Activated gamma-delta T cell treated with Interleukin-2 at 50 U/mL for 16 hours (primary cell): ENCODE data around the gene C17orf67.
"Not testable (repeated sequence)": the region's sequence is repeated elsewhere in the genome, so short reads cannot be mapped to it uniquely, and the experiment has no call there.

Source experiments
- DNase-seq: peaks from one replicate; pipeline ENCODE4 v3.0.0-alpha.2; 2020

Gene C17orf67

DNA sequence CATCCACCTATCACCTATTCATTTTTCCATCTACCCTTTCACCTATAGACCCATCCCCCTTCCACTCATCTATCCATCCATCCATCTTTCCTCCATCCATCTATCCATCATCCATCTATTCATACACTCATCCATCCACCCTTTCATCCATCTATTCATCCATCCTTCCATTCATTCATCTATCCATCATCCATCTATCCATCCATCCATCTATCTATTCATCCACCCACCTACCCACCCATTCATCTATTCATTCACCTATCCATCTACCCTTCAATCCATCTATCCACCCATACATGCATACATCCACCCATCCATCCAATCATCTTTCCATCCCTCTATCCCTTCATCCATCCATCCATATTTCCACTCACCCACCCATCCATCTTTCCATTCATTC is 63.3 kb downstream of the C17orf67 start:
- no peak for DNase-seq

DNA sequence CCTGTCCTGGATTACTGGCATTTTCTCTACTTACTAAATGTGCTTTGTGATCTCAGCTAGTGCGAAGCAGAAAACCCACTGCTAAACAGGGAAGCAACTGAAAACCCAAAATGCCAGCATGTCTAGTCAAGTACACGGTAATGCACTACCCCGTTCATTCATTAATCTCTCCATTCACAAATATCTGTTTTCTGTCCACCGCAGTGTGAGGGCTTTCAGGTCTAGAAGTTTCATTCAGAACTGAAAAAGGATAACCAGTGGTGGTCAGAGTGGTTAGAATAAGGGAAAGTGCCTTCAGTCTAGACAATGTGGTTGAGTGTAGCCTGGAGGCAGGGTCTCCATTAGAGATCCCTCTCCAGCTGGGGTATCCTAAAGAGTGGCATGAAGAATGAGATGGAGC is 68.3 kb downstream of the C17orf67 start:
- no peak for DNase-seq

DNA sequence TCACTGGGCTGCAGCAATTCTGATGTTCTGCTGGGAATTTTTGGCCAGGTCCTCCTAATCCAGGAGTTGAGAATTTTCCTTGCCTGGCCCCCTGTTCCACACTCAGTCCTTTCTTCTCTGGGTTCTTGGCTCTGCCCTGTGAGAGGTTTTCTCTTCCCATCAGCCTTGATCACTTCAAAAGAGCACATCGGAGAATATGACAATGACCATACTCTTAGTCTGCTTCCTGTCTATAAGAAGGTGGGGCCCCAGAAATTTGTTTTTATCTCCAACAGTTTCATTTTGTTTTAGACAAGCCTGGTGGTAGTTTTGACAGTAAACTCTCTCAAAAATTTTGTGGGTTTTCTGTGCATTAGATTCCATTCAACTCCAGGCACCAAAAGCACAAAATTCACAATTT is 70.7 kb downstream of the C17orf67 start:
- DNase-seq, result no peak

DNA sequence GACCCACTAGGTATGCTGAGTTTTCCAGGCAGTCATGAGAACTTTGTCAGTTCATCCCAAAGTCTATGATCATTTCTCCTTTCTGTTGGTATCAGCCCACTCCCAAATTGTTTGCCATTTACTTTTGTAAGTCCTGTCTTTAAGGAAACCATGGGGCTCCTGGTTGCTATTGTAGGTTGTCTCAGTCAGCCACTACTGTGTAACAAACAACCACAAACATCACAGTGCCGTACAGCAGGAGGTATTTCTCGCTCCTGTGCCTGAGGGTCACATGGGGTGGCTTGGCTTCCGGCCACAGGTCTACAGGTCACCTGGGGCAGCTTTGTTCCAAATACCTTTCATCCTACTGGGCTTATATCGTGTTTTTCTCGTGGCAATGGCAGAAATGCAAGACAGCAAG is 71.6 kb downstream of the C17orf67 start:
- DNase-seq, result no peak

- DNase-seq, result no peak
These were observed 72.3 kb downstream of the C17orf67 start for GRCh38 chr17:56761387-56761786.

GRCh38 chr17:56757611-56758010 is 76.1 kb downstream of the C17orf67 start:
- not testable (repeated sequence) for DNase-seq

GRCh38 chr17:56756536-56756935 is 77.2 kb downstream of the C17orf67 start:
- DNase-seq, result no peak

DNA sequence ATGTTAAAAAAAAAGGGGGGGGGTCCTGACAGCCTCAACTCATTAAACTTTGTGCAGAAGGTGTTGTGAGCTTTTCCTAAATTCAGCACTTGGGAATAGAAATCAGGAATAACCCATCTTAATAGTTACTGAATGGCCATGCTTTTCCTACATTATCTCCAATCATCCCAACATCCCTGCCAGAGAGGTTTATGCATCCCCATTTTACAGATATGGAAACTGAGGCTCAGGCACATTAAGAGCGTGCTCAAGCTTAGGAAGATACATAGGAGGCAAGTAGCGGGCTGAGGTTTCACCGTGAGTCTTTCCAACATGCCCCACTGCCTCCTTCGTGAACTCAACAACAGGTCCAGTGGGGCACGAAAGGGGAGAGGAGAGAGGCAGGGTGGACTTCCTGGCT is 78.4 kb downstream of the C17orf67 start:
- DNase-seq, result no peak

DNA sequence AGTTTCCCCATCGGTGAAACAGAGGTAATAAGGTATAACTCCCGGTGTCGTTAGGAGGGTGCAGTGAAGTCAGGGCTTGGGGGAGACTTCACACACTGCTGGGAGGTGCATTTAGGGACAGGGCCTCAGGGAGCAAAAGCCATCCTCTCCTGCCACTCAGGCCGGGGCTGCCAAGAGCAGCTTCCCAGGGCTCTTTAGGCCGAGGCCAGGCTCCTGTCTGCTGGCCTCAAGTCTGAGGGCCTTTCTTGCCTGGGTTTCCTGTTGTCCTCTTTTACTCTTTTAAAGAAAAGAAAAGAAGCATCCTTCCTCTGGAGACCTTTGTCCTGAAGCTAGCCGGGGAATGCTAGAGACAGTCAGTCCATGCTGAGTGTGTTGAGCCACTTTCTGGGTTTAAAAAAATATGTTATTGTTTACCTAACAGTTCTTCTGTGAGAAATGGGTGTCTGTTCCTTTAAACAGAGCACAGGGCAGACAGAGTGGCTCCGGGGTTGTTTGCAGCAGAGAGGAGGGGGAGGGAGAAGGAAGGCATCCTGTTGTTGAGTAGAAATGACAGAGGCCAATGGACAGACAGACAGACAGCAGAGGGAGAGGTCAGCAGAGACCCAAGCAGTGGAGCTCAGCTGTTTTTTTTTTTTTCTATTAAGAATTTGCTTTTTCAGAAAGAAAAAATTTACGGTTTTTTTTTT is 79.1 kb downstream of the C17orf67 start:
- DNase-seq, result no peak

DNA sequence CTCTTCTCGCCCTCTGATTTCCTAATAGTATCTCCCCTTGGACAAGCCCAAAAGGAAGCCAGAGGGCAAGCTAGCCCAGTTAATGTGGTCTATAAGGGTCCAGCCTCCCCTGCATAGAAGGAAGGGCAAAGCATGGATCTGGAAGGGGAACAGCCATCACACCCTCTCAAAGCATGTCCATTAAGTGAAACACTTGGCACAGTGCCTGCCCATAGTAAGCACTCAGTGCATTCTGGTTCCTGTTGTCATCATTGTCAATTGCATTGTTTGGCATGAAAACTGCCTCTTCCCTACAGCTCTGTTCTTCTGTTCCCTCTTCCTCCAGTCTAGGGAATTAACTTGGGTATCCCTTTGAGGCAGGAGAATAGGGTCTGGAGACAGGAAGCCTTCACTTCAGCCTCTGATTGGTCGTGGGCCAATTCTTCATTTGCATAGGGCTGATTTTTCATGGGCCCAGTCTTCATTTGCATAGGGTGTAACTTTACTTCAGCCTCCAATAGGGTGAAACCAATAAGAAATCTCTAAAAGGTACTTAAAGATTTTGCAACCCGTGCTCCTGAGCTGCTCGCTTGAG is 81.4 kb downstream of the C17orf67 start:
- DNase-seq, result no peak

DNA sequence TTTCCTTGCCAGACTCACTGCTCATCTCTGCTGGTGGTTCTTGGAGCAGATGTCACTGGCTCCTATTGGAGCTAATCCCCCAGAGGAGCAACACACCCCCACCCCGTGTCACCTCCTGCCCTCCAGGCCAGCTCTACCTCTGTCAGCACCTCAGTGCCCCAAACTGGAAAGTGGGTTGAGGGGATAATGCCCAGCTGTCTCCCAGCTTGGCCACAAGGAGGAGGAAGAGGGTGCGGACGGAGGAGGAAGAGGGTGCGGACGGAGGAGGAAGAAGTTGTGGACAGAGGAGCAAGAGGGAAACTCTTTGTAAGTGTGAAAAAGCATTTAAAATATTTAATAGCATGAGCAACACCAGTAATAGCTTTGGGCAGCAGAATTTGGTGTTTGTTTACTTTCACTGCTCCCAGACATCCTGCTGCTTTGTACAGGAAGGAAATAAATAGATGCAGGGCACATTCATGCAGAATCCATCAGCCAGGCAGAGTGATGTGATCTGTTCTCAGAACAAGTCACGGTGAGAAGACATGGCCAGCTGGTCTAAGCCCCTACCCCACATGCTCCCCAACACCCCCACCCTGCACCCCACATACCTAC is 82.5 kb downstream of the C17orf67 start:
- DNase-seq, result no peak

DNA sequence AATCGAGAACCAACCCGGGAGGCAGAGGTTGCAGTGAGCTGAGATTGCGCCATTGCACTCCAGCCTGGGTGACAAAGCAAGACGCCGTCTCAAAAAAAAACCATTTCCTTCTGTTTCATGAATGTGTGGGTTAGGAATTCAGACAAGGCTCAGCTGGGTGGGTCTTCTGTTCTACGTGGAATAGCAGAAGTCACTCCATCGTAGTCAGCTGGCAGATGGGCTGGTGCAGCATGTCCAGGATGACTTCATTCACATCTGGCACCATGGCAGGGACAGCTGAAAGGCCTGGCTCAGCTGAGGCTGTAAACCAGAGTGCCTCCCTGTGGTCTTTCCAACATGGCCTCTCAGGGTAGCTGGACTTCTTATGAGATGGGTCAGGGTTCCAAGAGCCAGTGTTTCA is 89.0 kb downstream of the C17orf67 start:
- DNase-seq, result no peak

DNA sequence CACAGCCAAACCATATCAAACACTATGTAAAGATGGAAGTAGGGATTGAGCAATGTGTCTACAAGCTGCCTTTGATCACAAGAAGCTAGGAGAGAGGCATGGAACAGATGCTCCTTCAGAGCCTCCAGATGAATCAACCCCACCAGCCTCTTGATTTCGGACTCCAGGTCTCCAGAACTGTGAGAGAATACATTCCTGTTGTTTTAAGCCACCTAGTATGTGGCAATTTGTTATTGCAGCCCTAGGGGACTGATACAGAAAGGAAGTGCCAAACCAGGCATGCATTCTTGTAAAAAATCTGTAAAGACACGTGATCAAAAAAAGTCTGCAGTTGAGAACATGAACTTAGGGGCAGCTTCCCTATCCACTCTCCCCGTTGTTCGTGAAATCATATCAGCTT is 91.1 kb downstream of the C17orf67 start:
- DNase-seq, result no peak
